H1 (cell line): ENCODE results near the gene PLPPR4. TPM values are rescaled to one million over a fixed set of nuclear protein-coding genes. Genes with fewer than 3 reads are reported as not detected.

Source experiments
- CTCF ChIA-PET: fragments of 300-600 bp; sonication (Branson Sonifier 250); formaldehyde crosslinking; loops from one replicate; lab custom pipeline; 2021; ENCODE audit not compliant: partially characterized antibody; lab: Charles Lee
- POLR2A ChIA-PET: fragments of 300-600 bp; sonication (Branson Sonifier 250); formaldehyde crosslinking; loops from one replicate; lab custom pipeline; 2021; ENCODE audit warnings: inconsistent platforms; ENCODE audit not compliant: partially characterized antibody; lab: Charles Lee
- DNase-seq, 2 experiments: peaks; one replicate each; pipeline versions ENCODE4 v3.0.0 to v3.0.0-alpha.2; 2010 to 2022; ENCODE audit warnings: low spot score in 2 of 2, low read depth in 1 of 2, mixed read lengths in 1 of 2
- FAIRE-seq: peaks from 2 replicates; lab custom pipeline; 2011; peaks lifted over from hg19 to GRCh38; lab: Jason Lieb, UNC
- H2AFZ ChIP-seq: 2 replicates; pipeline ENCODE4 v1.8.1; 2012; ENCODE audit warnings: low read length, inconsistent platforms
- H2AK5ac ChIP-seq: 2 replicates; pipeline ENCODE4 v1.6.1; 2013; ENCODE audit warnings: low read depth, low read length
- H2BK120ac ChIP-seq: replicated peaks from 2 replicates; pipeline ENCODE3; 2013; ENCODE audit warnings: low read depth, low read length, inconsistent platforms
- H2BK12ac ChIP-seq: 2 replicates; pipeline ENCODE4 v1.6.1; 2013; ENCODE audit warnings: low read depth, low read length
- H2BK15ac ChIP-seq: 2 replicates; pipeline ENCODE4 v1.6.1; 2013; ENCODE audit warnings: low read length
- H2BK20ac ChIP-seq: 2 replicates; pipeline ENCODE4 v1.6.1; 2013; ENCODE audit warnings: low read length
- H2BK5ac ChIP-seq: 2 replicates; pipeline ENCODE4 v1.6.1; 2013; ENCODE audit warnings: low read depth, low read length
- H3K14ac ChIP-seq: 2 replicates; pipeline ENCODE4 v1.6.1; 2013; ENCODE audit warnings: inconsistent platforms; ENCODE audit not compliant: insufficient read length
- H3K18ac ChIP-seq: 2 replicates; pipeline ENCODE4 v1.6.1; 2013; ENCODE audit warnings: low read length; ENCODE audit errors: extremely low read depth
- H3K23ac ChIP-seq: 2 replicates; pipeline ENCODE4 v1.6.1; 2013; ENCODE audit warnings: inconsistent platforms; ENCODE audit not compliant: insufficient read length
- H3K23me2 ChIP-seq: 2 replicates; pipeline ENCODE4 v1.6.1; 2013; ENCODE audit warnings: low read depth, low read length
- H3K27ac ChIP-seq: 2 replicates; pipeline ENCODE4 v1.6.1; 2011; ENCODE audit warnings: low read depth, low read length, inconsistent platforms
- H3K27me3 ChIP-seq, 4 experiments: replicated peaks in 1 of 4; 1 replicate in 1 of 4; 2 replicates in 3 of 4; pipeline versions ENCODE4 v1.6.1 to v1.8.1; 2011 to 2013; ENCODE audit warnings: low read length in 3 of 4, mild to moderate bottlenecking in 3 of 4, inconsistent platforms in 2 of 4, mixed read lengths in 2 of 4, moderate library complexity in 1 of 4; ENCODE audit not compliant: control insufficient read depth in 3 of 4, insufficient read depth in 3 of 4; ENCODE audit errors: extremely low read depth in 1 of 4
- H3K36me3 ChIP-seq, 4 experiments: 2 replicates each; pipeline versions ENCODE4 v1.6.1 to v1.8.1; 2011 to 2013; ENCODE audit warnings: mild to moderate bottlenecking in 4 of 4, low read length in 3 of 4, moderate library complexity in 2 of 4, control low read depth in 1 of 4, inconsistent platforms in 1 of 4; ENCODE audit not compliant: insufficient read depth in 4 of 4, control insufficient read depth in 2 of 4
- H3K4ac ChIP-seq: replicated peaks from 2 replicates; pipeline ENCODE3; 2013; ENCODE audit warnings: low read length, low read depth, mixed read lengths, inconsistent platforms; ENCODE audit not compliant: insufficient read length
- H3K4me1 ChIP-seq, 4 experiments: replicated peaks in 1 of 4; 1 replicate in 1 of 4; 2 replicates in 3 of 4; pipeline versions ENCODE4 v1.6.1 to v1.8.1; 2011 to 2013; ENCODE audit warnings: low read length in 3 of 4, inconsistent platforms in 2 of 4, mixed read lengths in 1 of 4; ENCODE audit not compliant: insufficient read depth in 4 of 4, control insufficient read depth in 3 of 4
- H3K4me2 ChIP-seq, 2 experiments: 2 replicates each; pipeline versions ENCODE4 v1.6.1 to v1.8.1; 2011 to 2013; ENCODE audit warnings: low read depth in 2 of 2, low read length in 2 of 2, control low read depth in 1 of 2, inconsistent platforms in 1 of 2, mild to moderate bottlenecking in 1 of 2; ENCODE audit not compliant: insufficient read depth in 1 of 2
- H3K4me3 ChIP-seq, 4 experiments: fragments of 200-600, 300-600 bp in 1 of 4; sonication (generic), shearing (Covaris generic), sonication (Bioruptor Twin) in 1 of 4; 2 replicates each; pipeline versions ENCODE4 v1.5.1 to v1.8.1; 2011 to 2016; ENCODE audit warnings: low read length in 4 of 4, low read depth in 3 of 4, control low read depth in 2 of 4, inconsistent platforms in 2 of 4, mild to moderate bottlenecking in 2 of 4, mixed read lengths in 1 of 4, moderate library complexity in 1 of 4; ENCODE audit not compliant: insufficient read depth in 2 of 4; ENCODE audit errors: extremely low read depth in 1 of 4
- H3K56ac ChIP-seq: replicated peaks from 2 replicates; pipeline ENCODE3; 2013; ENCODE audit warnings: low read depth, mild to moderate bottlenecking, mixed read lengths, low read length, inconsistent platforms; ENCODE audit not compliant: insufficient read length
- H3K79me1 ChIP-seq: 2 replicates; pipeline ENCODE4 v1.6.1; 2013; ENCODE audit warnings: low read depth, low read length, control low read depth
- H3K79me2 ChIP-seq, 2 experiments: 2 replicates each; pipeline versions ENCODE4 v1.6.1 to v1.8.1; 2012 to 2013; ENCODE audit warnings: low read length in 2 of 2, mild to moderate bottlenecking in 2 of 2, inconsistent platforms in 1 of 2; ENCODE audit not compliant: insufficient read depth in 2 of 2, control insufficient read depth in 1 of 2
- H3K9ac ChIP-seq, 4 experiments: replicated peaks in 1 of 4; 1 replicate in 1 of 4; 2 replicates in 3 of 4; pipeline versions ENCODE4 v1.6.1 to v1.8.1; 2011 to 2013; ENCODE audit warnings: low read depth in 3 of 4, low read length in 3 of 4, control low read depth in 2 of 4, mild to moderate bottlenecking in 2 of 4, moderate library complexity in 2 of 4, inconsistent platforms in 1 of 4; ENCODE audit errors: extremely low read depth in 1 of 4
- H3K9me3 ChIP-seq, 2 experiments: 2 replicates each; pipeline versions ENCODE4 v1.6.1 to v1.8.1; 2012 to 2013; ENCODE audit warnings: mild to moderate bottlenecking in 2 of 2, moderate library complexity in 2 of 2, control low read depth in 1 of 2, inconsistent platforms in 1 of 2, low read depth in 1 of 2, low read length in 1 of 2, mixed read lengths in 1 of 2; ENCODE audit not compliant: insufficient read depth in 2 of 2
- H4K20me1 ChIP-seq, 2 experiments: replicated peaks in 1 of 2; 2 replicates each; pipeline versions ENCODE3 to v1.8.1; 2011 to 2013; ENCODE audit warnings: inconsistent platforms in 2 of 2, low read length in 2 of 2, mild to moderate bottlenecking in 1 of 2; ENCODE audit not compliant: insufficient read depth in 2 of 2, control insufficient read depth in 1 of 2
- H4K5ac ChIP-seq: 2 replicates; pipeline ENCODE4 v1.6.1; 2013; ENCODE audit warnings: low read length, low read depth, mixed read lengths, inconsistent platforms; ENCODE audit not compliant: insufficient read length
- H4K8ac ChIP-seq: 2 replicates; pipeline ENCODE4 v1.8.0; 2013; ENCODE audit warnings: mild to moderate bottlenecking, moderate library complexity, low read length, inconsistent platforms; ENCODE audit not compliant: insufficient read depth; ENCODE audit errors: extremely low read depth
- H4K91ac ChIP-seq: replicated peaks from 2 replicates; pipeline ENCODE3; 2013; ENCODE audit warnings: low read length, mixed read lengths, inconsistent platforms; ENCODE audit not compliant: insufficient read length
- CREB1 ChIP-seq: IDR thresholded peaks from 2 replicates; pipeline ENCODE4 v1.6.1; 2012; ENCODE audit warnings: inconsistent platforms
- EGR1 ChIP-seq: IDR thresholded peaks from 2 replicates; pipeline ENCODE4 v1.6.1; 2011; ENCODE audit warnings: low read depth, low read length, borderline replicate concordance
- JUN ChIP-seq: IDR thresholded peaks from 2 replicates; pipeline ENCODE4 v1.6.1; 2011; ENCODE audit warnings: low read depth, mild to moderate bottlenecking, improper control_type of control experiment, low read length
- PHF8 ChIP-seq: fragments of 200-600 bp; sonication (generic); conservative IDR thresholded peaks from 2 replicates; pipeline ENCODE4 v1.7.1; 2012; ENCODE audit warnings: low read depth, mild to moderate bottlenecking, inconsistent platforms, low read length, moderate library complexity
- SP1 ChIP-seq: IDR thresholded peaks from 2 replicates; pipeline ENCODE4 v1.6.1; 2011; ENCODE audit warnings: low read depth, low read length
- SRF ChIP-seq: IDR thresholded peaks from 2 replicates; pipeline ENCODE4 v1.6.1; 2011; ENCODE audit warnings: mild to moderate bottlenecking, low read depth, low read length, moderate library complexity
- TBP ChIP-seq: IDR thresholded peaks from 2 replicates; pipeline ENCODE4 v1.6.1; 2011; ENCODE audit warnings: low read depth, low read length, improper control_type of control experiment
- WGBS, 2 experiments: shearing (Covaris generic) in 1 of 2; methylation state at CpG; one replicate each; pipeline versions ENCODE4 v1.1.6 to v1.1.7; 2013 to 2015; ENCODE audit warnings: low lambda C conversion rate in 2 of 2, mixed read lengths in 2 of 2, inconsistent platforms in 1 of 2, low coverage in 1 of 2, missing lambda C conversion rate in 1 of 2; ENCODE audit not compliant: insufficient replicate concordance in 2 of 2, insufficient coverage in 1 of 2, insufficient read length in 1 of 2; ENCODE audit errors: extremely low coverage in 1 of 2, missing lambda C conversion rate in 1 of 2; 5-methylcytosine and 5-hydroxymethylcytosine counted together
- polyA plus RNA-seq, 7 experiments: library from polyadenylated mRNA; depleted of rRNA in 3 of 7; stranded (reverse) in 5 of 7; unstranded in 2 of 7; fragments of >200 nt in 5 of 7; fragments of 200-250 nt in 2 of 7; gene quantifications; 1 replicate in 5 of 7; 2 replicates in 1 of 7; 4 replicates in 1 of 7; pipeline versions ENCODE4 v1.2.1 to v1.2.3, GENCODE V29; 2011 to 2013; ENCODE audit warnings: missing spikeins in 2 of 7, mixed read lengths in 2 of 7
- total RNA-seq: library from RNA; stranded (reverse); fragmentation: NEBNext Ultra II Directional; extraction: Animal tissue kit (Norgen Biotek cat#: 25700); gene quantifications from 2 replicates; pipeline ENCODE4 v1.2.1, GENCODE V29; 2021
- TF ChIP-seq, protein P1 (sequence below): IDR thresholded peaks from 2 replicates; pipeline ENCODE4 v1.6.1; 2011; ENCODE audit warnings: low read length, improper control_type of control experiment

The PLPPR4 gene
- total and polyA plus RNA-seq, 2 of the 8 experiments (the other 6 are each of a cell fraction or from before 2014, with no cell fraction given) = 0.74 to 2.2 TPM

DNA sequence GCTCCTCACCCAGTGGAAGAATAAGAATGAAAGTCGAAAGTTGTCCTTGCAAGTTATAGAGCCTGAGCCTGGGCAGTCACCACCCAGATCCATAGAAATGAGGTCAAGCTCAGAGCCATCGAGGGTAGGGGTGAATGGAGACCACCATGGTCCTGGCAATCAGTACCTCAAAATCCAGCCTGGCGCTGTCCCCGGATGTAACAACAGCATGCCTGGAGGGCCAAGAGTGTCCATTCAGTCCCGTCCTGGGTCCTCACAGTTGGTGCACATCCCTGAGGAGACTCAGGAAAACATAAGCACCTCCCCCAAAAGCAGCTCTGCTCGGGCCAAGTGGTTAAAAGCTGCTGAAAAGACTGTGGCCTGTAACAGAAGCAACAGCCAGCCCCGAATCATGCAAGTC lies 41.8 kb downstream of the PLPPR4 start:
- no peaks in the 10 kb centered on the region for H3K23me2 ChIP-seq
- no peak for FAIRE-seq
- H3K79me2 ChIP-seq = no peaks in the 10 kb centered on the region
- no peak overlapping the region for H2AFZ ChIP-seq
- CTCF ChIA-PET = interaction anchor here (0.7 to 2.8 kb wide), 14 partner anchors 9 to 404 kb away, joined by 3 to 18 read pairs (median 3); no protein-coding TSS in a partner anchor
- H3K14ac ChIP-seq = no peak overlapping the region
- H3K79me1 ChIP-seq = no peaks in the 10 kb centered on the region
- H2BK12ac ChIP-seq = no peak overlapping the region
- peaks cover 0 to 3% (median 0%) of the 10 kb centered on the region in 4 experiments; a peak in 1 of 7 replicates for H3K4me1 ChIP-seq
- H4K5ac ChIP-seq = no peak overlapping the region
- no peak overlapping the region for H2BK5ac ChIP-seq
- H3K18ac ChIP-seq = no peak overlapping the region
- TF ChIP-seq SRF = no peak
- TF ChIP-seq, protein P1, sequence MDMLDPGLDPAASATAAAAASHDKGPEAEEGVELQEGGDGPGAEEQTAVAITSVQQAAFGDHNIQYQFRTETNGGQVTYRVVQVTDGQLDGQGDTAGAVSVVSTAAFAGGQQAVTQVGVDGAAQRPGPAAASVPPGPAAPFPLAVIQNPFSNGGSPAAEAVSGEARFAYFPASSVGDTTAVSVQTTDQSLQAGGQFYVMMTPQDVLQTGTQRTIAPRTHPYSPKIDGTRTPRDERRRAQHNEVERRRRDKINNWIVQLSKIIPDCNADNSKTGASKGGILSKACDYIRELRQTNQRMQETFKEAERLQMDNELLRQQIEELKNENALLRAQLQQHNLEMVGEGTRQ = no peak
- TF ChIP-seq TBP = no peak
- TF ChIP-seq EGR1 = no peak
- TF ChIP-seq PHF8 = no peak
- no peak for TF ChIP-seq CREB1
- no peak for TF ChIP-seq JUN
- no peak for TF ChIP-seq SP1
- TF ChIP-seq, all 59 proteins: peak for 0
- no peak for DNase-seq
- Histone ChIP-seq H3K56ac (no peak overlapping the region), H3K27ac (no peak overlapping the region), H2AK5ac (no peak overlapping the region), H2BK120ac (no peak overlapping the region), H4K20me1 (no peaks in the 10 kb centered on the region), H3K23ac (no peak overlapping the region), H4K8ac (no peak overlapping the region; the same call in 1 of the 2 replicates), H3K9ac (no peak overlapping the region), H3K27me3 (no peaks in the 10 kb centered on the region), H4K91ac (no peak overlapping the region), H3K36me3 (no peaks in the 10 kb centered on the region), H3K4ac (no peak overlapping the region), H3K4me3 (no peak overlapping the region), H3K9me3 (no peaks in the 10 kb centered on the region), H3K4me2 (no peak overlapping the region), H2BK15ac (no peak overlapping the region), H2BK20ac (no peak overlapping the region)
- POLR2A ChIA-PET = no interaction called here
- 91% methylated on average over 7 of the region's 7 CpGs; no CpG with 5 or more reads in 1 of the 2 experiments for WGBS, 2 experiments
